Testis (tissue), 2 donors: Measurements from ENCODE around the gene ROR2.

Experiments used
- POLR2A ChIP-seq: fragments of 450-650 bp; IDR thresholded peaks from one replicate; pipeline ENCODE4 v1.6.1; 2017; ENCODE audit warnings: antibody characterized with exemption, mild to moderate bottlenecking, moderate library complexity
- TF ChIP-seq, protein P1 (sequence below), 3 experiments: fragments of 450-650 bp in 2 of 3; fragments of 200-600 bp in 1 of 3; sonication (generic) in 1 of 3; IDR thresholded peaks; one replicate each; pipeline ENCODE4 v1.5.1; 2016 to 2019; ENCODE audit warnings: antibody characterized with exemption in 3 of 3, mild to moderate bottlenecking in 2 of 3, moderate library complexity in 1 of 3

DNA sequence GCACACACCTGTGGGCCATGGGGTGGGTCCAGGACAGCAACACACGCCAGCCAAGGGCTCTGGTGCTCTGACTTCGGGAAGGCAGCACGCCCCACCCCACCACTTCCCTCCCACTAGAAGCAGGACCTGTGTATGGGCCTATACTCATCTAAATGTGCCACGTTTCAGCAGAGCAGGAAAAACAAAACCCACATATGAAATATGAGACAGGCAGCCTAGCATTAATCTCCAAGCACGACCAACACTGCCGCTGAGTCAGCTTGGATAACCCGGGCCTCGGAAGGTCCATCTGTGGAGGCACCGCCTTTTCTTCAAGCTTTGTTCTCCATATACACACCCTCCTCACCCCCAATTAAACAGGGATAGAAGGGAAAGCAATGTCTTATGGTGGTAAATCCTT lies 203.1 kb downstream of the ROR2 start:
- TF ChIP-seq, protein P1, sequence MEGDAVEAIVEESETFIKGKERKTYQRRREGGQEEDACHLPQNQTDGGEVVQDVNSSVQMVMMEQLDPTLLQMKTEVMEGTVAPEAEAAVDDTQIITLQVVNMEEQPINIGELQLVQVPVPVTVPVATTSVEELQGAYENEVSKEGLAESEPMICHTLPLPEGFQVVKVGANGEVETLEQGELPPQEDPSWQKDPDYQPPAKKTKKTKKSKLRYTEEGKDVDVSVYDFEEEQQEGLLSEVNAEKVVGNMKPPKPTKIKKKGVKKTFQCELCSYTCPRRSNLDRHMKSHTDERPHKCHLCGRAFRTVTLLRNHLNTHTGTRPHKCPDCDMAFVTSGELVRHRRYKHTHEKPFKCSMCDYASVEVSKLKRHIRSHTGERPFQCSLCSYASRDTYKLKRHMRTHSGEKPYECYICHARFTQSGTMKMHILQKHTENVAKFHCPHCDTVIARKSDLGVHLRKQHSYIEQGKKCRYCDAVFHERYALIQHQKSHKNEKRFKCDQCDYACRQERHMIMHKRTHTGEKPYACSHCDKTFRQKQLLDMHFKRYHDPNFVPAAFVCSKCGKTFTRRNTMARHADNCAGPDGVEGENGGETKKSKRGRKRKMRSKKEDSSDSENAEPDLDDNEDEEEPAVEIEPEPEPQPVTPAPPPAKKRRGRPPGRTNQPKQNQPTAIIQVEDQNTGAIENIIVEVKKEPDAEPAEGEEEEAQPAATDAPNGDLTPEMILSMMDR (IDR thresholded peaks at IDR 0.05) = no peak
- no peak for TF ChIP-seq POLR2A
